Measurements from ENCODE around the gene LARGE1. TPM values are rescaled to one million over a fixed set of nuclear protein-coding genes. Genes with fewer than 3 reads are reported as not detected.

The LARGE1 gene
- total and polyA plus RNA-seq, 2 experiments from 2014 or later = 21.2 to 23.6 TPM

DNA sequence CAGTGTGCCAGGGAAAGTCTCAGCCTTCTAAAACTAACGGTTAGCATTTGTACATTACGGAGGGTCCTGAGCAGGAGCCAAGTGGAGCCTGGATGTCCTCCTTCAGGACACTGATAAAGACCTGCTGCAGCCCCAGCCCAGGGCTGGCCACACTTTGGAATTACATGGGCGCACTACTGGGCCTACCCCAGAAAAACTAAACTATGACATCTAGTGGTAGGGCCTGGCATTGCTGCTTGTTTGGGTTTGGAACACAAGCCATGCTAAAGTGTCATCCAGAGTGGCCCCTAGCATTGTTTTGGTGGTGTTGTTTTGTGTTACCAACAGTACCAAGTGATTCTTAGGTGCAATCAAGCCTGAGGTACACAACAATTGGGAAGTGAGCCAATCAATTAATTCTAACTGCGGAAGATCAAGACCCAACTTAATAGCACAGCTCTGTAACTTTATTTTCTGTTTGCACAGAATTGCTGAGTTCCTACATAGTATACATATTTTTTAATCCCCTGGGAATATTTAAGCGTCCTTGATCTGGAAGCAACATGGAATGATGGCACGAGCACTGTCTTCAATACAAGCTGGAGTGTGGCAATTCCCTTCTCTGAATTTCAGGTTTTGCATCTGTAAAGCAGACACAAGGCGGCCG, 340.7 kb downstream of the LARGE1 start:
- TF ChIP-seq, protein P1, sequence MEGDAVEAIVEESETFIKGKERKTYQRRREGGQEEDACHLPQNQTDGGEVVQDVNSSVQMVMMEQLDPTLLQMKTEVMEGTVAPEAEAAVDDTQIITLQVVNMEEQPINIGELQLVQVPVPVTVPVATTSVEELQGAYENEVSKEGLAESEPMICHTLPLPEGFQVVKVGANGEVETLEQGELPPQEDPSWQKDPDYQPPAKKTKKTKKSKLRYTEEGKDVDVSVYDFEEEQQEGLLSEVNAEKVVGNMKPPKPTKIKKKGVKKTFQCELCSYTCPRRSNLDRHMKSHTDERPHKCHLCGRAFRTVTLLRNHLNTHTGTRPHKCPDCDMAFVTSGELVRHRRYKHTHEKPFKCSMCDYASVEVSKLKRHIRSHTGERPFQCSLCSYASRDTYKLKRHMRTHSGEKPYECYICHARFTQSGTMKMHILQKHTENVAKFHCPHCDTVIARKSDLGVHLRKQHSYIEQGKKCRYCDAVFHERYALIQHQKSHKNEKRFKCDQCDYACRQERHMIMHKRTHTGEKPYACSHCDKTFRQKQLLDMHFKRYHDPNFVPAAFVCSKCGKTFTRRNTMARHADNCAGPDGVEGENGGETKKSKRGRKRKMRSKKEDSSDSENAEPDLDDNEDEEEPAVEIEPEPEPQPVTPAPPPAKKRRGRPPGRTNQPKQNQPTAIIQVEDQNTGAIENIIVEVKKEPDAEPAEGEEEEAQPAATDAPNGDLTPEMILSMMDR (IDR thresholded peaks at IDR 0.05; ENCODE audit: poor library complexity) = peak; percentile 64
- TF ChIP-seq EZH2 (IDR thresholded peaks at IDR 0.05; ENCODE audit: borderline replicate concordance) (no peak), EZH2phosphoT487 (IDR thresholded peaks at IDR 0.05; ENCODE audit: low read depth, severe bottlenecking, unreplicated experiment) (no peak)
- no peaks in the 10 kb centered on the region for H3K9me3 ChIP-seq (ENCODE audit: low read depth)
- peaks cover 18% of the 10 kb centered on the region for H3K79me2 ChIP-seq
- DNase-seq (ENCODE audit: low spot score) = peak; percentile 71
- no peaks in the 10 kb centered on the region for H3K27me3 ChIP-seq
- H2AFZ ChIP-seq = no peak overlapping the region
- no peaks in the 10 kb centered on the region for H3K9me2 ChIP-seq (replicated peaks; ENCODE audit: insufficient read depth)
- WGBS (ENCODE audit: low lambda C conversion rate, missing lambda C conversion rate) = 64% methylated on average over 8 of the region's 8 CpGs
- H3K4me3 ChIP-seq = no peak overlapping the region
- no peaks in the 10 kb centered on the region for H4K20me1 ChIP-seq (ENCODE audit: insufficient read depth, poor library complexity, severe bottlenecking)
- H3K36me3 ChIP-seq (replicated peaks; ENCODE audit: insufficient read depth, low read depth) = no peaks in the 10 kb centered on the region
- peak overlapping the region; percentile 12 for H3K27ac ChIP-seq
- H3K4me1 ChIP-seq (ENCODE audit: insufficient read depth) = peaks cover 19% of the 10 kb centered on the region
- H3K4me2 ChIP-seq = no peak overlapping the region

DNA sequence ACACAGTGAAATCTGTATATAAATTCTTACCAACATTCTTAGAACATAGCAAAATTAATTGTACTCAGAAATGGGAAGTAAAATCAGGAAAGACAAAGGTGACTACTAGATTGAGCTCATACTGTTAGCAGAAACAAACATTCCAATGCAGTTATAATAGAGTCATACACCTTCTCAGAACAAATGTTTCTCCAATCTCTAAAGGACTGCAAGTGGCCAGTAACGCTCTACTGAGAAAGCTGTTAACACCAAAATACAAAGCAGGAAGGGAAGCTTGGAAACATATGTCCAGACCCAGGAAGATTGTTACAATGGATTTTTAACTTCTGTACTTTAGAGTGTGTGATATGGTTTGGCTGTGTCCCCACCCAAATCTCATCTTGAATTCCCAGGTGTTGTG, 341.5 kb downstream of the LARGE1 start:
- Histone ChIP-seq H2AFZ (no peak overlapping the region), H4K20me1 (ENCODE audit: insufficient read depth, poor library complexity, severe bottlenecking) (no peaks in the 10 kb centered on the region), H3K9me3 (ENCODE audit: low read depth) (no peaks in the 10 kb centered on the region), H3K27ac (peak overlapping the region; percentile 12), H3K36me3 (replicated peaks; ENCODE audit: insufficient read depth, low read depth) (no peaks in the 10 kb centered on the region), H3K9me2 (replicated peaks; ENCODE audit: insufficient read depth) (no peaks in the 10 kb centered on the region), H3K79me2 (peaks cover 18% of the 10 kb centered on the region), H3K4me2 (no peak overlapping the region), H3K4me3 (no peak overlapping the region), H3K4me1 (ENCODE audit: insufficient read depth) (peaks cover 22% of the 10 kb centered on the region), H3K27me3 (no peaks in the 10 kb centered on the region)
- TF ChIP-seq, protein P1 (IDR thresholded peaks at IDR 0.05; ENCODE audit: poor library complexity) = no peak
- no peak for TF ChIP-seq EZH2phosphoT487 (IDR thresholded peaks at IDR 0.05; ENCODE audit: low read depth, severe bottlenecking, unreplicated experiment)
- TF ChIP-seq EZH2 (IDR thresholded peaks at IDR 0.05; ENCODE audit: borderline replicate concordance) = no peak
- DNase-seq (ENCODE audit: low spot score) = no peak
- 60% methylated on average over 1 of the region's 1 CpG for WGBS (ENCODE audit: low lambda C conversion rate, missing lambda C conversion rate)

DNA sequence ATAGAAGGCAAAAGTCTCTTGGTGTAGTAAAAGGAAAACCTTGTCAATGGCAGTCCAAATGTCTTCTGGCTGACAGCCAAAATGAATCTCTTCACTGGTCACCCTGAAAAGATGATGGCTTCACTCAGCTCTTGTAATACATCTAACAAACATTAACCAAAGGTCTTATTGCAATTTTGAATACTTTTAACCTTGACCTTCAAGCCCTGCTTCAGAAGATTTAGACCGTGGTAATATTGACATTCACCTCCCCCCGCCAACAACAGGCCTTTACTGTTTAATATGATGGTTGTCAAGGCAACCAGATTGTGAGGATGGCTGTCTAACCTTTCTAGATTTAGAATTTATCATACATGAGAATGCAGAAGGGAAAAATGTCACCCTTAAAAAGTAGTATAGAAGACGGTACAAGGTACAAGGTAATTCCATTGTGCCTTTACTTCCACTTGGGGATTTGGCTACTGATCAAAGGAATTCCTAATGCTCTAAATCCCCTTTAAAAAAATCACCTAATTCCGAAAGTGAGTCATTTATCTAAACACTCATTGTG, 342.3 kb downstream of the LARGE1 start:
- no peaks in the 10 kb centered on the region for H4K20me1 ChIP-seq (ENCODE audit: insufficient read depth, poor library complexity, severe bottlenecking)
- peak overlapping the region; percentile 66 for H3K4me2 ChIP-seq
- H2AFZ ChIP-seq = no peak overlapping the region
- no peak overlapping the region for H3K4me3 ChIP-seq
- H3K9me3 ChIP-seq (ENCODE audit: low read depth) = no peaks in the 10 kb centered on the region
- H3K9me2 ChIP-seq (replicated peaks; ENCODE audit: insufficient read depth) = no peaks in the 10 kb centered on the region
- H3K27me3 ChIP-seq = no peaks in the 10 kb centered on the region
- H3K36me3 ChIP-seq (replicated peaks; ENCODE audit: insufficient read depth, low read depth) = no peaks in the 10 kb centered on the region
- 19% methylated on average over 4 of the region's 4 CpGs for WGBS (ENCODE audit: low lambda C conversion rate, missing lambda C conversion rate)
- H3K4me1 ChIP-seq (ENCODE audit: insufficient read depth) = peaks cover 26% of the 10 kb centered on the region
- no peak for TF ChIP-seq EZH2 (IDR thresholded peaks at IDR 0.05; ENCODE audit: borderline replicate concordance)
- TF ChIP-seq, protein P1 (IDR thresholded peaks at IDR 0.05; ENCODE audit: poor library complexity) = no peak
- DNase-seq (ENCODE audit: low spot score) = peak; percentile 65
- peaks cover 18% of the 10 kb centered on the region for H3K79me2 ChIP-seq
- peak overlapping the region; percentile 80 for H3K27ac ChIP-seq

Measured in hepatocyte (in vitro differentiated cells).